Hepatocyte (in vitro differentiated cells): ENCODE results near the gene FPR3. TPM values are rescaled to one million over a fixed set of nuclear protein-coding genes. Genes with fewer than 3 reads are reported as not detected.

ENCODE experiments used
- DNase-seq: peaks from one replicate; pipeline ENCODE4 v3.0.0-alpha.2; 2016; ENCODE audit warnings: low spot score
- H2AFZ ChIP-seq: fragments of 200-600 bp; sonication (generic); 2 replicates; pipeline ENCODE4 v1.6.0; 2016; ENCODE audit warnings: antibody characterized with exemption, mild to moderate bottlenecking
- H3K27ac ChIP-seq: fragments of 200-600 bp; sonication (generic); 2 replicates; pipeline ENCODE4 v1.5.1; 2016; ENCODE audit warnings: mild to moderate bottlenecking
- H3K27me3 ChIP-seq: fragments of 200-600 bp; sonication (generic); 2 replicates; pipeline ENCODE4 v1.6.1; 2016
- H3K36me3 ChIP-seq: fragments of 200-600 bp; sonication (generic); replicated peaks from 2 replicates; pipeline ENCODE4 v1.5.1; 2016; ENCODE audit warnings: low read depth; ENCODE audit not compliant: insufficient read depth
- H3K4me1 ChIP-seq: fragments of 200-600 bp; sonication (generic); 2 replicates; pipeline ENCODE4 v1.5.1; 2016; ENCODE audit warnings: mild to moderate bottlenecking, moderate library complexity; ENCODE audit not compliant: insufficient read depth
- H3K4me2 ChIP-seq: fragments of 200-600 bp; sonication (generic); 2 replicates; pipeline ENCODE4 v1.6.0; 2016
- H3K4me3 ChIP-seq: fragments of 200-600 bp; sonication (generic); 2 replicates; pipeline ENCODE4 v1.5.1; 2016; ENCODE audit warnings: mild to moderate bottlenecking
- H3K79me2 ChIP-seq: fragments of 200-600 bp; sonication (generic); 2 replicates; pipeline ENCODE4 v1.6.0; 2017; ENCODE audit warnings: mild to moderate bottlenecking
- H3K9me2 ChIP-seq: fragments of 200-600 bp; sonication (generic); replicated peaks from 2 replicates; pipeline ENCODE4 v1.6.0; 2017; ENCODE audit warnings: mild to moderate bottlenecking; ENCODE audit not compliant: insufficient read depth
- H3K9me3 ChIP-seq: fragments of 200-600 bp; sonication (generic); 2 replicates; pipeline ENCODE4 v1.5.1; 2016; ENCODE audit warnings: low read depth, mild to moderate bottlenecking
- H4K20me1 ChIP-seq: fragments of 200-600 bp; sonication (generic); 2 replicates; pipeline ENCODE4 v1.6.0; 2016; ENCODE audit warnings: mild to moderate bottlenecking; ENCODE audit not compliant: insufficient read depth, poor library complexity, severe bottlenecking
- CTCF ChIP-seq: fragments of 200-600 bp; sonication (generic); IDR thresholded peaks from 2 replicates; pipeline ENCODE4 v1.5.1; 2016; ENCODE audit warnings: antibody characterized with exemption, mild to moderate bottlenecking; ENCODE audit not compliant: poor library complexity
- EZH2 ChIP-seq: fragments of 200-600 bp; sonication (generic); IDR thresholded peaks from 2 replicates; pipeline ENCODE4 v1.6.1; 2016; ENCODE audit warnings: antibody characterized with exemption, mild to moderate bottlenecking, borderline replicate concordance
- EZH2phosphoT487 ChIP-seq: fragments of 200-600 bp; sonication (generic); IDR thresholded peaks from one replicate; pipeline ENCODE4 v1.6.1; 2018; ENCODE audit warnings: antibody characterized with exemption, mild to moderate bottlenecking, low read depth, moderate library complexity; ENCODE audit not compliant: unreplicated experiment, severe bottlenecking
- WGBS: methylation state at CpG from one replicate; pipeline ENCODE4 v1.1.6; 2016; ENCODE audit warnings: low lambda C conversion rate; ENCODE audit errors: missing lambda C conversion rate; 5-methylcytosine and 5-hydroxymethylcytosine counted together
- polyA plus RNA-seq: library from polyadenylated mRNA; unstranded; fragments of >200 nt; fragmentation: Nextera tagmentation; extraction: Ambion mirVana; gene quantifications from 2 replicates; pipeline ENCODE4 v1.2.1, GENCODE V29; 2016
- total RNA-seq: library from RNA; depleted of rRNA; stranded (reverse); fragments of >200 nt; gene quantifications from 2 replicates; pipeline ENCODE4 v1.2.3, GENCODE V29; 2014

The FPR3 gene
- total and polyA plus RNA-seq, 2 experiments from 2014 or later: not detected

GRCh38 chr19:51816711-51817110, 21.8 kb downstream of the FPR3 start:
- TF ChIP-seq EZH2: no peak
- no peak for TF ChIP-seq CTCF
- TF ChIP-seq EZH2phosphoT487: no peak
- Histone ChIP-seq H3K4me3 (no peak overlapping the region), H3K36me3 (no peaks in the 10 kb centered on the region), H2AFZ (no peak overlapping the region), H3K4me1 (no peaks in the 10 kb centered on the region), H3K9me3 (no peaks in the 10 kb centered on the region), H3K4me2 (no peak overlapping the region), H3K27ac (no peak overlapping the region), H4K20me1 (no peaks in the 10 kb centered on the region), H3K27me3 (no peaks in the 10 kb centered on the region), H3K9me2 (no peaks in the 10 kb centered on the region), H3K79me2 (no peaks in the 10 kb centered on the region)
- no peak for DNase-seq
- WGBS: 95% methylated on average over 1 of the region's 1 CpG

GRCh38 chr19:51820011-51820410, 25.1 kb downstream of the FPR3 start:
- TF ChIP-seq EZH2phosphoT487 (no peak), CTCF (no peak), EZH2 (no peak)
- 75% methylated on average over 3 of the region's 3 CpGs for WGBS
- no peaks in the 10 kb centered on the region for H3K36me3 ChIP-seq
- no peak overlapping the region for H3K27ac ChIP-seq
- no peaks in the 10 kb centered on the region for H3K9me2 ChIP-seq
- H3K27me3 ChIP-seq: no peaks in the 10 kb centered on the region
- H3K4me2 ChIP-seq: no peak overlapping the region
- no peak overlapping the region for H3K4me3 ChIP-seq
- DNase-seq: no peak
- no peaks in the 10 kb centered on the region for H3K4me1 ChIP-seq
- no peaks in the 10 kb centered on the region for H3K9me3 ChIP-seq
- no peaks in the 10 kb centered on the region for H3K79me2 ChIP-seq
- no peaks in the 10 kb centered on the region for H4K20me1 ChIP-seq
- H2AFZ ChIP-seq: no peak overlapping the region

- H4K20me1 ChIP-seq: no peaks in the 10 kb centered on the region
- H3K79me2 ChIP-seq: no peaks in the 10 kb centered on the region
- H2AFZ ChIP-seq: no peak overlapping the region
- no peaks in the 10 kb centered on the region for H3K9me3 ChIP-seq
- TF ChIP-seq CTCF (no peak), EZH2 (no peak), EZH2phosphoT487 (no peak)
- WGBS: 72% methylated on average over 7 of the region's 7 CpGs
- H3K27ac ChIP-seq: no peak overlapping the region
- no peaks in the 10 kb centered on the region for H3K4me1 ChIP-seq
- DNase-seq: no peak
- H3K4me3 ChIP-seq: no peak overlapping the region
- H3K9me2 ChIP-seq: no peaks in the 10 kb centered on the region
- H3K27me3 ChIP-seq: no peaks in the 10 kb centered on the region
- H3K36me3 ChIP-seq: no peaks in the 10 kb centered on the region
- H3K4me2 ChIP-seq: no peak overlapping the region
Observed at GRCh38 chr19:51820831-51821446, 26.0 kb downstream of the FPR3 start.

- no peaks in the 10 kb centered on the region for H3K9me2 ChIP-seq
- H2AFZ ChIP-seq: no peak overlapping the region
- 70% methylated on average over 3 of the region's 3 CpGs for WGBS
- no peaks in the 10 kb centered on the region for H4K20me1 ChIP-seq
- no peak overlapping the region for H3K27ac ChIP-seq
- no peak overlapping the region for H3K4me3 ChIP-seq
- no peaks in the 10 kb centered on the region for H3K79me2 ChIP-seq
- no peaks in the 10 kb centered on the region for H3K9me3 ChIP-seq
- H3K36me3 ChIP-seq: no peaks in the 10 kb centered on the region
- no peak for TF ChIP-seq EZH2phosphoT487
- no peak for TF ChIP-seq CTCF
- no peak for TF ChIP-seq EZH2
- H3K4me1 ChIP-seq: no peaks in the 10 kb centered on the region
- H3K4me2 ChIP-seq: no peak overlapping the region
- DNase-seq: no peak
- no peaks in the 10 kb centered on the region for H3K27me3 ChIP-seq
Observed at GRCh38 chr19:51821456-51821855, 26.5 kb downstream of the FPR3 start.
